ENCODE measurements around the gene LOXHD1. TPM values are rescaled to one million over a fixed set of nuclear protein-coding genes. Genes with fewer than 3 reads are reported as not detected.

LOXHD1 gene
- total and polyA plus RNA-seq, 2 donors from 2014 or later: 0.25 TPM; not detected in 1

DNA sequence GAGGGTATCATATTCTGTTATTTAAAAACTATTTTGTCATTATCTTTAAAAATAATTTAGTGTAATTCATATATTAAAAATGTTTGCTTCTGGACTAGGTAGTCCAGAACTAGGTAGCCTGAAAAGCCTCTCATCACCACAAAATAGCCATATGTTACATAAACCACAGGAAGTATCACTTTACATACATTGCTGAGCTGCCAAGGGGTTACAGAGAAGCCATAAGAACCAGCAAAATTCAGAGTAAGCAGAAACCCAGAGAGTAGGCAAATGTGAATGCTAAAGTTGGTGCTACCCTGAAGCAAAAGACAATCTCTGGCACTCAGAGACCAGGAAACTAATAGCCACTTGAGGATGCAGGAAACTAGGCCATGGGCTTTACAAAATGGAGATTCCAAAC lies 60.9 kb downstream of the LOXHD1 start:
- Histone ChIP-seq H3K9me3 (ENCODE audit: control insufficient read depth in 2 of 3, insufficient read depth in 1 of 3, low read length in 3 of 3) (no peaks in the 10 kb centered on the region), H3K36me3 (ENCODE audit: control insufficient read depth in 2 of 3, insufficient read depth in 3 of 3, low read length in 3 of 3) (no peaks in the 10 kb centered on the region), H3K4me1 (ENCODE audit: control insufficient read depth in 2 of 3, insufficient read depth in 2 of 3, low read depth in 1 of 3, low read length in 3 of 3) (no peaks in the 10 kb centered on the region), H3K27me3 (ENCODE audit: control insufficient read depth, insufficient read depth, low read length) (no peaks in the 10 kb centered on the region), H3K27ac (ENCODE audit: low read depth in 2 of 2, low read length in 2 of 2) (no peak overlapping the region), H3K9ac (ENCODE audit: low read length in 3 of 3) (no peak overlapping the region), H3K4me3 (ENCODE audit: low read length in 3 of 3) (no peak overlapping the region)
- intact Hi-C loops (cut with DNase I): no loop called here
- no peak for TF ChIP-seq CTCF (IDR thresholded peaks at IDR 0.05; ENCODE audit: borderline replicate concordance, extremely low read depth, insufficient read depth)
- FAIRE-seq (no peak), DNase-seq (no peak)

DNA sequence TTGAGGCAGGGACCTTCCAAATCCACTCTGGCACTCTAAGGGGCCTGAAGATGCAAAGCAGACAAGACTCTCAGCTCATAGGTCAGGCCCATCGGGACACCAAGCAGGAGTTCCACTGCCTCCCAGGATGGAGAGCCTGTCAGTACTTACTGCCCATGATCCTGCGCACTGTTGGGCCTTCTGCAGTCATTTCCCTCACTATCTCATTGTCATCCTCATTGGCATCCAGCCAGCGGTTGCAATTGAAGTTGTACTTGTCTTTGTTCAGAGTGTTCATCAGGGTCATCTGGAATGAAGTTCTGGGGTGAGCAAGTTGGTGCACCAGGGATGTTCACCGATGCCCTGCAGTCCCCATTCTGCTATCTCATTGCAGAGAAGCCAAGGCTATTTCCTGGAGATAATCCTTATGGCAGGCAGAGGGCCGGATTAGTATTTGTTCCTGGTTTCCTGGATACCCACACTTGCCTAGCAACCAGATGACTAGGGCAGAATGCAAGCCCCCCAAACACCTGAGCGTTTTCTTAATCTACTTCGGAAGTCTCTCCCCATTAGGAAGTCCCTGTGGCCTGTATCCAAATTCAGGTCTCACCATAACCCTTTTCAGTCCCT lies 65.1 kb downstream of the LOXHD1 start:
- intact Hi-C loops (cut with DNase I): no loop called here
- DNase-seq (peak in 1 of 5 donors; percentile 6), FAIRE-seq (no peak)
- Histone ChIP-seq H3K9ac (ENCODE audit: low read length in 3 of 3) (no peak overlapping the region), H3K36me3 (ENCODE audit: control insufficient read depth in 2 of 3, insufficient read depth in 3 of 3, low read length in 3 of 3) (no peaks in the 10 kb centered on the region), H3K4me3 (ENCODE audit: low read length in 3 of 3) (no peak overlapping the region), H3K27ac (ENCODE audit: low read depth in 2 of 2, low read length in 2 of 2) (no peak overlapping the region), H3K9me3 (ENCODE audit: control insufficient read depth in 2 of 3, insufficient read depth in 1 of 3, low read length in 3 of 3) (no peaks in the 10 kb centered on the region), H3K4me1 (ENCODE audit: control insufficient read depth in 2 of 3, insufficient read depth in 2 of 3, low read depth in 1 of 3, low read length in 3 of 3) (no peaks in the 10 kb centered on the region), H3K27me3 (ENCODE audit: control insufficient read depth, insufficient read depth, low read length) (no peaks in the 10 kb centered on the region)
- TF ChIP-seq CTCF (IDR thresholded peaks at IDR 0.05; ENCODE audit: borderline replicate concordance, extremely low read depth, insufficient read depth): no peak

DNA sequence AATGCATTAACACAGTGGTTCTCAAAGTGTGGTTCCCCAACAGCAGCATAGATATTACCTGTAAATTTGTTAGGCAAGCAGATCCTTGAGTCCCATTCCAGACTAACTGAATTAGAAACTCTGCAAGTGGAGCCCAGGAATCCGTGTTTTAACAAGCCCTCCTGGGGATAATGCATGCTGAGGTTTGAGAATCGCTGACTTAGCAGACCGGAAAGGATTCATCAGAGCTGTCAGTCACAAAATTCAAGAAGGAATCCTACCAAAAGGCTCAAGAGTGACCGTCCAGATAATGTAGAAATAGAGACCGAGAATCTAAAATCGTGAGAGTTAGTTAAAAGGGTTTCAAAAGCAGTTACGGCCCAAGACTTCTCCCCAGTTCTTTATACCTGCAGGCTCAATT lies 66.9 kb downstream of the LOXHD1 start:
- no peak overlapping the region for H3K4me3 ChIP-seq (ENCODE audit: low read length in 3 of 3)
- no peak overlapping the region for H3K27ac ChIP-seq (ENCODE audit: low read depth in 2 of 2, low read length in 2 of 2)
- no peak for FAIRE-seq
- intact Hi-C loops (cut with DNase I): no loop called here
- no peak overlapping the region for H3K9ac ChIP-seq (ENCODE audit: low read length in 3 of 3)
- H3K4me1 ChIP-seq (ENCODE audit: control insufficient read depth in 2 of 3, insufficient read depth in 2 of 3, low read depth in 1 of 3, low read length in 3 of 3): no peaks in the 10 kb centered on the region
- TF ChIP-seq CTCF (IDR thresholded peaks at IDR 0.05; ENCODE audit: borderline replicate concordance, extremely low read depth, insufficient read depth): no peak
- no peak for DNase-seq
- no peaks in the 10 kb centered on the region for H3K9me3 ChIP-seq (ENCODE audit: control insufficient read depth in 2 of 3, insufficient read depth in 1 of 3, low read length in 3 of 3)
- no peaks in the 10 kb centered on the region for H3K36me3 ChIP-seq (ENCODE audit: control insufficient read depth in 2 of 3, insufficient read depth in 3 of 3, low read length in 3 of 3)
- no peaks in the 10 kb centered on the region for H3K27me3 ChIP-seq (ENCODE audit: control insufficient read depth, insufficient read depth, low read length)
